Regular cardiac myocyte (primary cell): ENCODE results near the gene IMMP1L. TPM values are rescaled to one million over a fixed set of nuclear protein-coding genes. Genes with fewer than 3 reads are reported as not detected.

Experiments
- total RNA-seq: library from RNA; depleted of rRNA; stranded (reverse); fragments of >200 nt; gene quantifications from 2 replicates; pipeline ENCODE4 v1.2.3, GENCODE V29; 2014

IMMP1L gene
- 8.7 and 10.2 TPM in 2 replicates for total RNA-seq

GRCh38 chr11:31509429-31510345, at the start of gene IMMP1L, which contains the start of gene ELP4:
TSS of gene IMMP1L (minus strand) at chr11:31509622. CDS start at chr11:31463276, 46,346 bp downstream.
TSS of gene ELP4 (plus strand) at chr11:31509767. CDS start at chr11:31509785, 18 bp downstream.

Other genes with a start within 250 kb of the IMMP1L start
- gene DCDC1, start 139.9 kb downstream of the IMMP1L start, total RNA-seq, result 0.19 and 0.56 TPM in 2 replicates
- gene DNAJC24, start 139.8 kb downstream of the IMMP1L start, total RNA-seq, result 17.1 and 20.3 TPM in 2 replicates
- 19.7 and 20.0 TPM in 2 replicates for gene ELP4, start 145 bp upstream of the IMMP1L start, total RNA-seq